ENCODE measurements around the gene CD164L2.

- TF ChIP-seq EZH2phosphoT487 (IDR thresholded peaks at IDR 0.05; ENCODE audit: low read depth) (no peak), CTCF (IDR thresholded peaks at IDR 0.05; ENCODE audit: low read depth, low read length) (no peak)
Measured at GRCh38 chr1:27394925-27395324, 11.8 kb upstream of the CD164L2 start.
